ENCODE measurements around the gene TMEM116. TPM values are rescaled to one million over a fixed set of nuclear protein-coding genes. Genes with fewer than 3 reads are reported as not detected.

The TMEM116 gene
- 7.5 and 9.0 TPM in 2 replicates for total RNA-seq

GRCh38 chr12:112012775-112013600, at the start of gene TMEM116, which contains the start of gene ERP29:
Gene TMEM116 (minus strand): TSS chr12:112013165. CDS start chr12:112005270, 7,895 bp downstream.
Gene ERP29 (plus strand): TSS chr12:112013426. CDS start chr12:112013466, 40 bp downstream.

Other genes with a start within 250 kb of the TMEM116 start
- 70.2 and 140 TPM in 2 replicates for gene ALDH2, start 246.2 kb downstream of the TMEM116 start, total RNA-seq
- gene MAPKAPK5, start 170.9 kb downstream of the TMEM116 start, total RNA-seq: 25.7 and 43.4 TPM in 2 replicates
- gene ERP29, start 261 bp upstream of the TMEM116 start, total RNA-seq: 74.2 and 77.4 TPM in 2 replicates
- gene NAA25, start 95.6 kb upstream of the TMEM116 start, total RNA-seq: 13.6 and 23.6 TPM in 2 replicates
- gene TRAFD1, start 112.4 kb upstream of the TMEM116 start, total RNA-seq: 37.1 and 76.7 TPM in 2 replicates

All from epithelial cell of alveolus of lung (primary cell).